HEK293 (cell line): ENCODE data around the gene SLC39A3.

Source experiments
- CTCF ChIA-PET: fragments of 350-600 bp; formaldehyde crosslinking; extraction: SDS; loops from one replicate; lab custom pipeline; 2021; ENCODE audit warnings: antibody characterized with exemption; lab: Yijun Ruan, JAX
- POLR2A ChIA-PET: fragments of 300-600 bp; formaldehyde crosslinking; extraction: SDS; loops from one replicate; lab custom pipeline; 2020; ENCODE audit warnings: antibody characterized with exemption, inconsistent platforms; lab: Yijun Ruan, JAX
- H3K27ac ChIP-seq: fragments of 200-500 bp; sonication (Bioruptor generic); 2 replicates; pipeline ENCODE4 v1.5.1; 2014; ENCODE audit warnings: low read depth, low read length, control low read depth, inconsistent platforms; ENCODE audit errors: extremely low read depth
- H3K36me3 ChIP-seq, 2 experiments: fragments of 200-500 bp in 1 of 2; sonication (Bioruptor generic) in 1 of 2; 1 replicate in 1 of 2; 2 replicates in 1 of 2; pipeline ENCODE4 v1.5.1; 2014 to 2017; ENCODE audit warnings: inconsistent platforms in 2 of 2, low read length in 2 of 2; ENCODE audit not compliant: control insufficient read depth in 2 of 2, insufficient read depth in 1 of 2
- H3K4me1 ChIP-seq: fragments of 200-500 bp; sonication (Bioruptor generic); 2 replicates; pipeline ENCODE4 v1.5.1; 2014; ENCODE audit warnings: mild to moderate bottlenecking, low read length, inconsistent platforms; ENCODE audit not compliant: control insufficient read depth, insufficient read depth
- H3K4me3 ChIP-seq: 2 replicates; pipeline ENCODE4 v1.5.1; 2011; ENCODE audit warnings: low read depth, mild to moderate bottlenecking, control low read depth, low read length, moderate library complexity
- H3K9me3 ChIP-seq: fragments of 200-500 bp; sonication (Bioruptor generic); 2 replicates; pipeline ENCODE4 v1.5.1; 2014; ENCODE audit warnings: low read depth, low read length, inconsistent platforms; ENCODE audit not compliant: control insufficient read depth, insufficient read depth
- HOXD13 ChIP-seq: sonication (generic); formaldehyde crosslinking; IDR thresholded peaks from 2 replicates; pipeline ENCODE4 v1.8.0; 2022; ENCODE audit warnings: missing genetic modification reagents, borderline replicate concordance
- OVOL3 ChIP-seq: fragments of 450-650 bp; formaldehyde crosslinking; IDR thresholded peaks from 2 replicates; pipeline ENCODE4 v1.5.1; 2016; ENCODE audit warnings: missing biosample characterization, missing genetic modification characterization
- ZBTB11 ChIP-seq: fragments of 450-650 bp; formaldehyde crosslinking; conservative IDR thresholded peaks from 2 replicates; pipeline ENCODE4 v1.5.1; 2016; ENCODE audit warnings: low read depth, missing biosample characterization, missing genetic modification characterization
- ZBTB48 ChIP-seq: fragments of 450-650 bp; formaldehyde crosslinking; IDR thresholded peaks from 2 replicates; pipeline ENCODE4 v1.5.1; 2016; ENCODE audit warnings: missing biosample characterization, missing genetic modification characterization
- ZEB2 ChIP-seq: fragments of 450-650 bp; formaldehyde crosslinking; IDR thresholded peaks from 2 replicates; pipeline ENCODE4 v1.5.1; 2016; ENCODE audit warnings: missing biosample characterization, missing genetic modification characterization
- ZNF114 ChIP-seq: fragments of 450-650 bp; formaldehyde crosslinking; IDR thresholded peaks from 2 replicates; pipeline ENCODE4 v1.5.0; 2017; ENCODE audit warnings: missing biosample characterization, missing genetic modification characterization
- ZNF133 ChIP-seq: fragments of 450-650 bp; formaldehyde crosslinking; IDR thresholded peaks from 2 replicates; pipeline ENCODE4 v1.5.1; 2016; ENCODE audit warnings: missing biosample characterization, missing genetic modification characterization
- ZNF184 ChIP-seq: fragments of 450-650 bp; IDR thresholded peaks from 2 replicates; pipeline ENCODE4 v1.5.1; 2018; ENCODE audit warnings: missing biosample characterization, mild to moderate bottlenecking, missing genetic modification characterization
- ZNF433 ChIP-seq: fragments of 450-650 bp; formaldehyde crosslinking; IDR thresholded peaks from 2 replicates; pipeline ENCODE4 v1.5.1; 2016; ENCODE audit warnings: missing biosample characterization, missing genetic modification characterization, low read depth
- ZNF518A ChIP-seq: fragments of 450-650 bp; formaldehyde crosslinking; conservative IDR thresholded peaks from 2 replicates; pipeline ENCODE4 v1.5.1; 2016; ENCODE audit warnings: low read depth, missing biosample characterization, missing genetic modification characterization
- ZNF670 ChIP-seq: fragments of 450-650 bp; formaldehyde crosslinking; IDR thresholded peaks from 2 replicates; pipeline ENCODE4 v1.5.1; 2016; ENCODE audit warnings: missing biosample characterization, missing genetic modification characterization, low read depth
- ZNF704 ChIP-seq: fragments of 450-650 bp; formaldehyde crosslinking; IDR thresholded peaks from 2 replicates; pipeline ENCODE4 v1.5.1; 2016; ENCODE audit warnings: missing biosample characterization, missing genetic modification characterization
- ZNF776 ChIP-seq: fragments of 450-650 bp; formaldehyde crosslinking; IDR thresholded peaks from 2 replicates; pipeline ENCODE4 v1.5.0; 2017; ENCODE audit warnings: missing biosample characterization, missing genetic modification characterization, borderline replicate concordance
- ZNF837 ChIP-seq: fragments of 450-650 bp; formaldehyde crosslinking; IDR thresholded peaks from 2 replicates; pipeline ENCODE4 v1.5.1; 2016; ENCODE audit warnings: missing biosample characterization, missing genetic modification characterization
- TF ChIP-seq, protein P1 (sequence below): fragments of 450-650 bp; formaldehyde crosslinking; IDR thresholded peaks from 2 replicates; pipeline ENCODE4 v1.5.1; 2016; ENCODE audit warnings: missing biosample characterization, missing genetic modification characterization
- TF ChIP-seq, protein P2 (sequence below): fragments of 450-650 bp; formaldehyde crosslinking; IDR thresholded peaks from 2 replicates; pipeline ENCODE4 v1.5.1; 2016; ENCODE audit warnings: missing biosample characterization, missing genetic modification characterization, borderline replicate concordance
- TF ChIP-seq, protein P3 (sequence below): fragments of 450-650 bp; formaldehyde crosslinking; IDR thresholded peaks from 2 replicates; pipeline ENCODE4 v1.5.1; 2017; ENCODE audit warnings: missing biosample characterization, missing genetic modification characterization

The SLC39A3 gene

GRCh38 chr19:2700660-2701360, 39.0 kb downstream of the SLC39A3 start (continued):
- TF ChIP-seq ZNF518A (tag by site-specific recombination) (no peak), ZNF670 (tag by site-specific recombination) (no peak), ZNF433 (tag by site-specific recombination) (no peak), ZNF776 (tag by site-specific recombination) (no peak)
- TF ChIP-seq, protein P1, sequence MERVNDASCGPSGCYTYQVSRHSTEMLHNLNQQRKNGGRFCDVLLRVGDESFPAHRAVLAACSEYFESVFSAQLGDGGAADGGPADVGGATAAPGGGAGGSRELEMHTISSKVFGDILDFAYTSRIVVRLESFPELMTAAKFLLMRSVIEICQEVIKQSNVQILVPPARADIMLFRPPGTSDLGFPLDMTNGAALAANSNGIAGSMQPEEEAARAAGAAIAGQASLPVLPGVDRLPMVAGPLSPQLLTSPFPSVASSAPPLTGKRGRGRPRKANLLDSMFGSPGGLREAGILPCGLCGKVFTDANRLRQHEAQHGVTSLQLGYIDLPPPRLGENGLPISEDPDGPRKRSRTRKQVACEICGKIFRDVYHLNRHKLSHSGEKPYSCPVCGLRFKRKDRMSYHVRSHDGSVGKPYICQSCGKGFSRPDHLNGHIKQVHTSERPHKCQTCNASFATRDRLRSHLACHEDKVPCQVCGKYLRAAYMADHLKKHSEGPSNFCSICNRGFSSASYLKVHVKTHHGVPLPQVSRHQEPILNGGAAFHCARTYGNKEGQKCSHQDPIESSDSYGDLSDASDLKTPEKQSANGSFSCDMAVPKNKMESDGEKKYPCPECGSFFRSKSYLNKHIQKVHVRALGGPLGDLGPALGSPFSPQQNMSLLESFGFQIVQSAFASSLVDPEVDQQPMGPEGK (tag by site-specific recombination) = no peak

DNA sequence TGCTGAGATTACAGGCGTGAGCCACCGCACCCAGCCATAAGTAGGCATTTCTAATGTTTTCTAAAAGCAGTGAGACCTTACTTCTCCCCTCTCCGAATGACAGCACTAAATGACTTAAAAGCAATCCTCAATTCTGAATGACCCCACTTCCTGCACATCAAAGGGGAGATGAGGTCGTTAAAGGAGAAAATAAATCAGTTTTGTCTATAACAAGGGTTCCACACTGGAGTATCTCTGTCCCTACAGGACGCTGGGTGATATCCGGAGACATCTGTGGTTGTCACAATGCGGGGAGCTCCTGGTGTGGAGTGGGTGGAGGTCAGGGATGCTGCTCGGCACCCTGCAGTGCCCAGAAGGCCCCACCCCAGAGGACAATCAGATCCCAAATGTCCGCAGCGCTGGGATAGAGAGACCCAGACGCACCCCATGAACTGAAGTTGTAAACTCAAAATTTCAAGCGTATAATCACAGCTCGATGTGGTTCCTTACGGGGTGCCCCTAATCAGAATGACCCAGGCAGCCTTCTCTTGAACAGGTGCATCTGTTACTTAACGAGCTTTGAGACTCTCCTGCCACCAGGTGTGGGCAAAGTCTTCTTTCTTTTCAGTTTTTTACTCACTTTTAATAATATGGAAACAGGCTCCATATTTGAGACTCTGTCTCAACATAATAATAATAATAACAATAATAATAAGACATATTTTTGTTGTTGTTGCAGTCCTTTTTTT, 40.2 kb downstream of the SLC39A3 start:
- ChIA-PET CTCF (interaction anchor here (0.6 to 0.7 kb wide), 2 partner anchors 50 to 454 kb away, joined by 3 read pairs; no protein-coding TSS in a partner anchor), POLR2A (no interaction called here)
- Histone ChIP-seq H3K36me3 (no peaks in the 10 kb centered on the region), H3K4me1 (no peaks in the 10 kb centered on the region), H3K9me3 (no peaks in the 10 kb centered on the region), H3K4me3 (no peak overlapping the region), H3K27ac (no peak overlapping the region)
- TF ChIP-seq ZNF133 (tag by site-specific recombination) = no peak
- no peak for TF ChIP-seq HOXD13 (CRISPR knock-in tag)
- TF ChIP-seq, protein P2, sequence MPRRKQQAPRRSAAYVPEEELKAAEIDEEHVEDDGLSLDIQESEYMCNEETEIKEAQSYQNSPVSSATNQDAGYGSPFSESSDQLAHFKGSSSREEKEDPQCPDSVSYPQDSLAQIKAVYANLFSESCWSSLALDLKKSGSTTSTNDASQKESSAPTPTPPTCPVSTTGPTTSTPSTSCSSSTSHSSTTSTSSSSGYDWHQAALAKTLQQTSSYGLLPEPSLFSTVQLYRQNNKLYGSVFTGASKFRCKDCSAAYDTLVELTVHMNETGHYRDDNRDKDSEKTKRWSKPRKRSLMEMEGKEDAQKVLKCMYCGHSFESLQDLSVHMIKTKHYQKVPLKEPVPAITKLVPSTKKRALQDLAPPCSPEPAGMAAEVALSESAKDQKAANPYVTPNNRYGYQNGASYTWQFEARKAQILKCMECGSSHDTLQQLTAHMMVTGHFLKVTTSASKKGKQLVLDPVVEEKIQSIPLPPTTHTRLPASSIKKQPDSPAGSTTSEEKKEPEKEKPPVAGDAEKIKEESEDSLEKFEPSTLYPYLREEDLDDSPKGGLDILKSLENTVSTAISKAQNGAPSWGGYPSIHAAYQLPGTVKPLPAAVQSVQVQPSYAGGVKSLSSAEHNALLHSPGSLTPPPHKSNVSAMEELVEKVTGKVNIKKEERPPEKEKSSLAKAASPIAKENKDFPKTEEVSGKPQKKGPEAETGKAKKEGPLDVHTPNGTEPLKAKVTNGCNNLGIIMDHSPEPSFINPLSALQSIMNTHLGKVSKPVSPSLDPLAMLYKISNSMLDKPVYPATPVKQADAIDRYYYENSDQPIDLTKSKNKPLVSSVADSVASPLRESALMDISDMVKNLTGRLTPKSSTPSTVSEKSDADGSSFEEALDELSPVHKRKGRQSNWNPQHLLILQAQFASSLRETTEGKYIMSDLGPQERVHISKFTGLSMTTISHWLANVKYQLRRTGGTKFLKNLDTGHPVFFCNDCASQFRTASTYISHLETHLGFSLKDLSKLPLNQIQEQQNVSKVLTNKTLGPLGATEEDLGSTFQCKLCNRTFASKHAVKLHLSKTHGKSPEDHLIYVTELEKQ (tag by site-specific recombination) = no peak
- TF ChIP-seq ZNF837 (tag by site-specific recombination) = no peak
- no peak for TF ChIP-seq OVOL3 (tag by site-specific recombination)
- no peak for TF ChIP-seq ZBTB48
- TF ChIP-seq, protein P3, sequence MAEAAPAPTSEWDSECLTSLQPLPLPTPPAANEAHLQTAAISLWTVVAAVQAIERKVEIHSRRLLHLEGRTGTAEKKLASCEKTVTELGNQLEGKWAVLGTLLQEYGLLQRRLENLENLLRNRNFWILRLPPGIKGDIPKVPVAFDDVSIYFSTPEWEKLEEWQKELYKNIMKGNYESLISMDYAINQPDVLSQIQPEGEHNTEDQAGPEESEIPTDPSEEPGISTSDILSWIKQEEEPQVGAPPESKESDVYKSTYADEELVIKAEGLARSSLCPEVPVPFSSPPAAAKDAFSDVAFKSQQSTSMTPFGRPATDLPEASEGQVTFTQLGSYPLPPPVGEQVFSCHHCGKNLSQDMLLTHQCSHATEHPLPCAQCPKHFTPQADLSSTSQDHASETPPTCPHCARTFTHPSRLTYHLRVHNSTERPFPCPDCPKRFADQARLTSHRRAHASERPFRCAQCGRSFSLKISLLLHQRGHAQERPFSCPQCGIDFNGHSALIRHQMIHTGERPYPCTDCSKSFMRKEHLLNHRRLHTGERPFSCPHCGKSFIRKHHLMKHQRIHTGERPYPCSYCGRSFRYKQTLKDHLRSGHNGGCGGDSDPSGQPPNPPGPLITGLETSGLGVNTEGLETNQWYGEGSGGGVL (tag by site-specific recombination) = no peak
- TF ChIP-seq ZNF184 (tag by site-specific recombination) = no peak
- no peak for TF ChIP-seq ZNF114
- TF ChIP-seq ZBTB11 (tag by site-specific recombination) = no peak
- TF ChIP-seq ZEB2 (tag by site-specific recombination) = no peak
- no peak for TF ChIP-seq ZNF704 (tag by site-specific recombination)
